Memory B cell (primary cell): ENCODE data around the gene CCDC186.

Experiments used
- ATAC-seq: fragments of 150-1000 bp; cut with Tn5 transposase; 2 replicates; pipeline ENCODE4 v1.10.0; 2021; ENCODE audit warnings: low read depth, mild to moderate bottlenecking, moderate library complexity
- DNase-seq, 2 donors: peaks; one replicate each; pipeline ENCODE4 v3.0.0; 2022; ENCODE audit warnings: low spot score in 2 of 2
- H3K27ac Mint-ChIP-seq: one replicate; pipeline ENCODE4 v1.8.0; 2022; ENCODE audit warnings: mild to moderate bottlenecking, moderate library complexity, mixed read lengths
- H3K27me3 Mint-ChIP-seq: one replicate; pipeline ENCODE4 v1.8.0; 2022; ENCODE audit warnings: mixed read lengths
- H3K36me3 Mint-ChIP-seq: one replicate; pipeline ENCODE4 v1.8.0; 2022; ENCODE audit warnings: mild to moderate bottlenecking, mixed read lengths
- H3K4me1 Mint-ChIP-seq: one replicate; pipeline ENCODE4 v1.8.0; 2022; ENCODE audit warnings: mixed read lengths
- H3K4me3 Mint-ChIP-seq: one replicate; pipeline ENCODE4 v1.8.0; 2022; ENCODE audit warnings: mild to moderate bottlenecking, moderate library complexity, mixed read lengths
- H3K9me3 Mint-ChIP-seq: one replicate; pipeline ENCODE4 v1.8.0; 2022; ENCODE audit warnings: mixed read lengths

Gene CCDC186

GRCh38 chr10:114173921-114174694 is at the start of gene CCDC186:
CCDC186 (minus strand) TSS chr10:114174203; CDS start chr10:114163268, 10,935 bp downstream.
- Mint-ChIP-seq H3K27ac (peak within 1 kb of the TSS; percentile 99), H3K4me1 (peaks cover 13% of the 10 kb centered on the region), H3K4me3 (peak within 1 kb of the TSS; percentile 97), H3K36me3 (peaks cover 5% of the 10 kb centered on the region), H3K9me3 (no peaks in the 10 kb centered on the region), H3K27me3 (peaks cover 2% of the 10 kb centered on the region)
- DNase-seq (peak; percentile 96 to 97), ATAC-seq (peak; percentile 95)

GRCh38 chr10:114223066-114223465 is 49.1 kb upstream of the CCDC186 start:
- H3K9me3 Mint-ChIP-seq = no peaks in the 10 kb centered on the region
- no peak overlapping the region for H3K27ac Mint-ChIP-seq
- ATAC-seq = no peak
- H3K4me3 Mint-ChIP-seq = no peak overlapping the region
- H3K36me3 Mint-ChIP-seq = no peaks in the 10 kb centered on the region
- H3K4me1 Mint-ChIP-seq = no peaks in the 10 kb centered on the region
- no peak for DNase-seq
- H3K27me3 Mint-ChIP-seq = peaks cover 8% of the 10 kb centered on the region

GRCh38 chr10:114221235-114221634 is 47.2 kb upstream of the CCDC186 start:
- Mint-ChIP-seq H3K9me3 (no peaks in the 10 kb centered on the region), H3K36me3 (no peaks in the 10 kb centered on the region), H3K27me3 (peaks cover 8% of the 10 kb centered on the region), H3K27ac (no peak overlapping the region), H3K4me1 (no peaks in the 10 kb centered on the region), H3K4me3 (no peak overlapping the region)
- DNase-seq (no peak), ATAC-seq (no peak)

GRCh38 chr10:114220281-114220680 is 46.3 kb upstream of the CCDC186 start:
- peaks cover 9% of the 10 kb centered on the region for H3K27me3 Mint-ChIP-seq
- no peaks in the 10 kb centered on the region for H3K9me3 Mint-ChIP-seq
- ATAC-seq (no peak), DNase-seq (no peak)
- H3K4me3 Mint-ChIP-seq = no peak overlapping the region
- H3K27ac Mint-ChIP-seq = no peak overlapping the region
- no peaks in the 10 kb centered on the region for H3K4me1 Mint-ChIP-seq
- no peaks in the 10 kb centered on the region for H3K36me3 Mint-ChIP-seq

- peaks cover 8% of the 10 kb centered on the region for H3K27me3 Mint-ChIP-seq
- H3K9me3 Mint-ChIP-seq = peaks cover 3% of the 10 kb centered on the region
- DNase-seq = no peak
- peaks cover 3% of the 10 kb centered on the region for H3K36me3 Mint-ChIP-seq
- H3K4me1 Mint-ChIP-seq = no peaks in the 10 kb centered on the region
- no peak overlapping the region for H3K4me3 Mint-ChIP-seq
- H3K27ac Mint-ChIP-seq = no peak overlapping the region
- ATAC-seq = no peak
Observed at GRCh38 chr10:114215033-114215432, 41.0 kb upstream of the CCDC186 start.

- ATAC-seq = no peak
- Mint-ChIP-seq H3K36me3 (peaks cover 3% of the 10 kb centered on the region), H3K4me1 (no peaks in the 10 kb centered on the region), H3K27me3 (peaks cover 8% of the 10 kb centered on the region), H3K9me3 (peaks cover 3% of the 10 kb centered on the region), H3K27ac (no peak overlapping the region), H3K4me3 (no peak overlapping the region)
- DNase-seq = no peak
Observed at GRCh38 chr10:114212153-114212552, 38.1 kb upstream of the CCDC186 start.

GRCh38 chr10:114208351-114208750 is 34.3 kb upstream of the CCDC186 start:
- Mint-ChIP-seq H3K4me3 (no peak overlapping the region), H3K9me3 (no peaks in the 10 kb centered on the region), H3K36me3 (no peaks in the 10 kb centered on the region), H3K4me1 (no peaks in the 10 kb centered on the region), H3K27ac (no peak overlapping the region), H3K27me3 (peaks cover 2% of the 10 kb centered on the region)
- DNase-seq (no peak), ATAC-seq (no peak)

GRCh38 chr10:114207349-114207748 is 33.3 kb upstream of the CCDC186 start:
- Mint-ChIP-seq H3K4me1 (no peaks in the 10 kb centered on the region), H3K27ac (no peak overlapping the region), H3K4me3 (no peak overlapping the region), H3K36me3 (no peaks in the 10 kb centered on the region), H3K27me3 (peaks cover 4% of the 10 kb centered on the region), H3K9me3 (no peaks in the 10 kb centered on the region)
- DNase-seq (no peak), ATAC-seq (no peak)

GRCh38 chr10:114206902-114207301 is 32.9 kb upstream of the CCDC186 start:
- DNase-seq = no peak
- no peak overlapping the region for H3K27ac Mint-ChIP-seq
- no peaks in the 10 kb centered on the region for H3K4me1 Mint-ChIP-seq
- ATAC-seq = no peak
- H3K36me3 Mint-ChIP-seq = no peaks in the 10 kb centered on the region
- no peak overlapping the region for H3K4me3 Mint-ChIP-seq
- peaks cover 4% of the 10 kb centered on the region for H3K27me3 Mint-ChIP-seq
- no peaks in the 10 kb centered on the region for H3K9me3 Mint-ChIP-seq

GRCh38 chr10:114202812-114203211 is 28.8 kb upstream of the CCDC186 start:
- no peaks in the 10 kb centered on the region for H3K9me3 Mint-ChIP-seq
- DNase-seq (no peak), ATAC-seq (no peak)
- H3K27ac Mint-ChIP-seq = no peak overlapping the region
- H3K27me3 Mint-ChIP-seq = peaks cover 15% of the 10 kb centered on the region
- no peak overlapping the region for H3K4me3 Mint-ChIP-seq
- H3K4me1 Mint-ChIP-seq = no peaks in the 10 kb centered on the region
- H3K36me3 Mint-ChIP-seq = no peaks in the 10 kb centered on the region

- Mint-ChIP-seq H3K27me3 (peaks cover 13% of the 10 kb centered on the region), H3K27ac (no peak overlapping the region), H3K9me3 (no peaks in the 10 kb centered on the region), H3K4me3 (no peak overlapping the region), H3K36me3 (no peaks in the 10 kb centered on the region), H3K4me1 (no peaks in the 10 kb centered on the region)
- DNase-seq = no peak
- no peak for ATAC-seq
Observed at GRCh38 chr10:114199239-114199638, 25.2 kb upstream of the CCDC186 start.

- peaks cover 5% of the 10 kb centered on the region for H3K27me3 Mint-ChIP-seq
- no peak overlapping the region for H3K4me3 Mint-ChIP-seq
- no peak for ATAC-seq
- DNase-seq = no peak
- H3K9me3 Mint-ChIP-seq = no peaks in the 10 kb centered on the region
- no peak overlapping the region for H3K27ac Mint-ChIP-seq
- H3K36me3 Mint-ChIP-seq = no peaks in the 10 kb centered on the region
- H3K4me1 Mint-ChIP-seq = no peaks in the 10 kb centered on the region
Observed at GRCh38 chr10:114195079-114195478, 21.1 kb upstream of the CCDC186 start.

GRCh38 chr10:114189700-114190099 is 15.7 kb upstream of the CCDC186 start:
- H3K36me3 Mint-ChIP-seq = no peaks in the 10 kb centered on the region
- DNase-seq = no peak
- H3K4me1 Mint-ChIP-seq = no peaks in the 10 kb centered on the region
- no peak overlapping the region for H3K27ac Mint-ChIP-seq
- H3K9me3 Mint-ChIP-seq = no peaks in the 10 kb centered on the region
- no peak for ATAC-seq
- no peak overlapping the region for H3K4me3 Mint-ChIP-seq
- H3K27me3 Mint-ChIP-seq = peaks cover 3% of the 10 kb centered on the region

GRCh38 chr10:114188900-114189299 is 14.9 kb upstream of the CCDC186 start:
- no peaks in the 10 kb centered on the region for H3K9me3 Mint-ChIP-seq
- no peak for ATAC-seq
- H3K4me1 Mint-ChIP-seq = no peaks in the 10 kb centered on the region
- H3K27ac Mint-ChIP-seq = no peak overlapping the region
- peaks cover 4% of the 10 kb centered on the region for H3K27me3 Mint-ChIP-seq
- no peak for DNase-seq
- H3K36me3 Mint-ChIP-seq = no peaks in the 10 kb centered on the region
- H3K4me3 Mint-ChIP-seq = no peak overlapping the region

GRCh38 chr10:114188001-114188400 is 14.0 kb upstream of the CCDC186 start:
- no peaks in the 10 kb centered on the region for H3K9me3 Mint-ChIP-seq
- H3K4me3 Mint-ChIP-seq = no peak overlapping the region
- no peak overlapping the region for H3K27ac Mint-ChIP-seq
- DNase-seq (no peak), ATAC-seq (peak; percentile 78)
- H3K36me3 Mint-ChIP-seq = no peaks in the 10 kb centered on the region
- H3K27me3 Mint-ChIP-seq = peaks cover 4% of the 10 kb centered on the region
- H3K4me1 Mint-ChIP-seq = no peaks in the 10 kb centered on the region
